ENCODE data around the gene SLC1A2.

The SLC1A2 gene

DNA sequence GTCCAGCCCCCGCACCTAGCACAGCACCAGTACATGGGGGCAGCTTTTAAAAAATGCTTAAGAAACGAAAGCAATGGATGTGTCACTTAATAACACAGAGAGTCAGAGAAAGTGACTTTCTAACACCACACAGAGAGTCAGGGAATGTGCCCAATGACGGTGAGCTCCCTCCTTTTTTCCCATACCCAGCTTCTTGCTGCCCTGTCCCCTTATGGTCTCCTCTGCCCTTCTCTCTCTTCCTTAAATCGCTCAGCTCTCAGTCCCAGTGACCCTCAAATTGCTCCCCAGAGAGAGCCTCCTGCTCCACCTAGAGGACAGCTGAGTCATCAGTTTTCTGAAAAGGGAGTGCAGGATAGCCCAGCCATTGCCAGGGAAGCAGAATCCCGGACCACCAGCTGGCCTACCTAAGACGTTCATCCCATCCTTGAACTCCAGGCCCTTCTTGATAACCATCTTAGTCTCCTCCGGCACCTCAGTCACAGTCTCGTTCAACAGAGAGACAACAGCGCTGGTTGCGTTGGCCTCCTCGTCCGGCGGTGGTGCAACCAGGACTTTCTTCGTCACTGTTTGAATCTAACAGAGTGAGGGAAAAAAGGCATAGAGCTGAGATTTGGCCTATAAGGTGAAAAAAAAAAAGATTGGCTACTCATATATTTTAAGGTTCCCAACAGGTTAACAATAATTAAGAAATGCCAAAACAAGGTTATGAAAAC is 113.5 kb downstream of the SLC1A2 start:
- Histone ChIP-seq H3K27ac (no peak overlapping the region), H3K4me3 (no peak overlapping the region)
- TF ChIP-seq, protein P1, sequence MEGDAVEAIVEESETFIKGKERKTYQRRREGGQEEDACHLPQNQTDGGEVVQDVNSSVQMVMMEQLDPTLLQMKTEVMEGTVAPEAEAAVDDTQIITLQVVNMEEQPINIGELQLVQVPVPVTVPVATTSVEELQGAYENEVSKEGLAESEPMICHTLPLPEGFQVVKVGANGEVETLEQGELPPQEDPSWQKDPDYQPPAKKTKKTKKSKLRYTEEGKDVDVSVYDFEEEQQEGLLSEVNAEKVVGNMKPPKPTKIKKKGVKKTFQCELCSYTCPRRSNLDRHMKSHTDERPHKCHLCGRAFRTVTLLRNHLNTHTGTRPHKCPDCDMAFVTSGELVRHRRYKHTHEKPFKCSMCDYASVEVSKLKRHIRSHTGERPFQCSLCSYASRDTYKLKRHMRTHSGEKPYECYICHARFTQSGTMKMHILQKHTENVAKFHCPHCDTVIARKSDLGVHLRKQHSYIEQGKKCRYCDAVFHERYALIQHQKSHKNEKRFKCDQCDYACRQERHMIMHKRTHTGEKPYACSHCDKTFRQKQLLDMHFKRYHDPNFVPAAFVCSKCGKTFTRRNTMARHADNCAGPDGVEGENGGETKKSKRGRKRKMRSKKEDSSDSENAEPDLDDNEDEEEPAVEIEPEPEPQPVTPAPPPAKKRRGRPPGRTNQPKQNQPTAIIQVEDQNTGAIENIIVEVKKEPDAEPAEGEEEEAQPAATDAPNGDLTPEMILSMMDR (IDR thresholded peaks at IDR 0.05): no peak
- no peak for DNase-seq (ENCODE audit: low spot score)

GRCh38 chr11:35304900-35305460 is 114.4 kb downstream of the SLC1A2 start:
- TF ChIP-seq, protein P1 (IDR thresholded peaks at IDR 0.05): no peak

GRCh38 chr11:35304386-35304775 is 115.0 kb downstream of the SLC1A2 start:
- Histone ChIP-seq H3K27ac (peak overlapping the region in 1 of 2 donors; percentile 88), H3K4me3 (no peak overlapping the region)
- DNase-seq (ENCODE audit: low spot score): no peak
- TF ChIP-seq, protein P1 (IDR thresholded peaks at IDR 0.05): no peak

More at GRCh38 chr11:35304900-35305460, 114.4 kb downstream of the SLC1A2 start:
- H3K27ac ChIP-seq: peak overlapping the region in 1 of 2 donors; percentile 55
- H3K4me3 ChIP-seq: no peak overlapping the region
- DNase-seq (ENCODE audit: low spot score): no peak

DNA sequence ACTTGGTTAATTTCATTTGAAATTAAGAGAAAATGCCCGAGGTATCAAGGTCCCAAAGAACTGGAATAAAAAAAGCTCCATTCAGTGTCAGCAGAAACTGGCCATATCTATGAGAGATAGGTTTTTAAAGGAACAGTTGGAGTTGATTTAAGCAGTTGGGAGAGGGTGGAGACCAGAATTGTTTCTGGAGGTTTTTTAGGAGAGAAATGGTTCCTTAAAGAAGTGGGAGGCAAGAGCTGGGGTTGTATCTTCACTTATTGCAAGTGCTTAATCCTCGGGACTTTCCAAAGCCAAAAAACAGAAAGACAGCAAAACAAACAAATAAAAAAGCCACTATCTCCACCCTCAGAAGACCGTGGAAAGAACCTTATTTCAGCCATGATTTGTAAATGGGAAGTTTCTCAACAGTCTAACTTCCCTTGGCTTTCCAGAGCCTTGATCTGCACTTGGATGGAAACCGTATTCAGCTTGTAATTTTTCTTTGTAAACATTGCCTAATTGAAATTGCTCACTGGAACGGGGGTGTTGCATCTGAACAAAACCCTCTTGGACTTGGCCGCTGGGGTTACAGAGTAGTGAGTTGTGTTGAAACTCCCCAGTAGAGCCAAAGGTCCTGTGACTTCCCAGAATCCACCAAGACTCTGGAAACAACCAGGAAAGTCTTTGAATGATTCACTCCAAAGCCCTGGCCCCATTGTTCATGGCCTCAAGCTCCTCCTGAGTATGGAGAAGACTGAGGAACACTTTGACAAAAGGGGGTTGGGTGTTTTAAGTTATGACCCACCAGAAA is 115.6 kb downstream of the SLC1A2 start:
- peak overlapping the region in 1 of 2 donors; percentile 88 for H3K27ac ChIP-seq
- H3K4me3 ChIP-seq: no peak overlapping the region
- DNase-seq (ENCODE audit: low spot score): peak; percentile 85
- TF ChIP-seq, protein P1 (IDR thresholded peaks at IDR 0.05): no peak

- Histone ChIP-seq H3K4me3 (no peak overlapping the region), H3K27ac (peak overlapping the region in 1 of 2 donors; percentile 88)
- TF ChIP-seq, protein P1 (IDR thresholded peaks at IDR 0.05): no peak
- DNase-seq (ENCODE audit: low spot score): no peak
These were observed 117.0 kb downstream of the SLC1A2 start for GRCh38 chr11:35302398-35302797.

GRCh38 chr11:35298369-35298768 is 121.0 kb downstream of the SLC1A2 start:
- no peak overlapping the region for H3K27ac ChIP-seq
- TF ChIP-seq, protein P1 (IDR thresholded peaks at IDR 0.05): no peak
- no peak overlapping the region for H3K4me3 ChIP-seq
- DNase-seq (ENCODE audit: low spot score): no peak

Data from coronary artery (tissue), 2 donors.